Activated CD4-positive, CD25-positive, alpha-beta regulatory T cell treated with anti-CD3 and anti-CD28 coated beads, Interleukin-2, amount 50 U/mL, for 24 hours (primary cell): ENCODE measurements around the gene FAM89A.
"Not testable (repeated sequence)": the region's sequence is repeated elsewhere in the genome, so short reads cannot be mapped to it uniquely, and the experiment has no call there.

ENCODE experiments used
- ATAC-seq, 2 donors: fragments of 150-1000 bp; cut with Tn5 transposase; one replicate each; pipeline ENCODE4 v1.10.0; 2021; ENCODE audit warnings: mild to moderate bottlenecking in 1 of 2, moderate library complexity in 1 of 2

Gene FAM89A

DNA sequence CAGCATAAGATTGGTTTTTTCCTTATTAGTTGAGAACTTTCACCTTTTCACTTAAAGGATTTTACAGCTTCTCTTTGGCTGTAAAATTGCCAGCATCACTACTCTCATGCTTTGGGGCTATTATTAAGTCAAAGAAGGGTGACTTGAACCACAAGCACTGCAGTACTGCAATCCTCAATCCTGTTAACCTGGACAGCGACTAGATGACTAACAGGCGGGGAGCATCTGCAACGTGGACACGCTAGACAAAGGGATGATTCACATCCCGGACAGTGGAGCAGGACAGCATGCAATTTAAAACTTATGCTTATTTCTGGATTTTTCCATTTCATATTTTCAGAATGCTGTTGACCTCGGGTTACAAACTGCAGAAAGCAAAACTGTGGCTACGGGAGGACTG, 53.1 kb downstream of the FAM89A start:
- ATAC-seq, result no peak

DNA sequence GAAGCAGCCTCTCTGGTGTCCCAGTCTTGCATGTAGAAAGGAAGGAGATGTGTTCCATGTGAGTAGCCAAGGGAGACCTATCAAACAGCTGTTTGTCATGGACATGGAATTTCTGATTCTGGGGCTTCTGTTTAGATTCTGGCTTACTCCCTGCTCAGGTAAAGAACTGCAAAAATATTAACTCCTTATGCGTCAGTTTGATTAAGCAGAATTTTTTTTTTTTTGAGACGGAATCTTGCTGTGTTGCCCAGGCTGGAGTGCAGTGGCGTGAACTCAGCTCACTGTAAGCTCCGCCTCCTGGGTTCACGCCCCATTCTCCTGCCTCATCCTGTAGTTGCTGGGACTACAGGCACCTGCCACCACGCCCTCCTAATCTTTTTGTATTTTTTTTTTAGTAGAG, 54.3 kb downstream of the FAM89A start:
- no peak for ATAC-seq

DNA sequence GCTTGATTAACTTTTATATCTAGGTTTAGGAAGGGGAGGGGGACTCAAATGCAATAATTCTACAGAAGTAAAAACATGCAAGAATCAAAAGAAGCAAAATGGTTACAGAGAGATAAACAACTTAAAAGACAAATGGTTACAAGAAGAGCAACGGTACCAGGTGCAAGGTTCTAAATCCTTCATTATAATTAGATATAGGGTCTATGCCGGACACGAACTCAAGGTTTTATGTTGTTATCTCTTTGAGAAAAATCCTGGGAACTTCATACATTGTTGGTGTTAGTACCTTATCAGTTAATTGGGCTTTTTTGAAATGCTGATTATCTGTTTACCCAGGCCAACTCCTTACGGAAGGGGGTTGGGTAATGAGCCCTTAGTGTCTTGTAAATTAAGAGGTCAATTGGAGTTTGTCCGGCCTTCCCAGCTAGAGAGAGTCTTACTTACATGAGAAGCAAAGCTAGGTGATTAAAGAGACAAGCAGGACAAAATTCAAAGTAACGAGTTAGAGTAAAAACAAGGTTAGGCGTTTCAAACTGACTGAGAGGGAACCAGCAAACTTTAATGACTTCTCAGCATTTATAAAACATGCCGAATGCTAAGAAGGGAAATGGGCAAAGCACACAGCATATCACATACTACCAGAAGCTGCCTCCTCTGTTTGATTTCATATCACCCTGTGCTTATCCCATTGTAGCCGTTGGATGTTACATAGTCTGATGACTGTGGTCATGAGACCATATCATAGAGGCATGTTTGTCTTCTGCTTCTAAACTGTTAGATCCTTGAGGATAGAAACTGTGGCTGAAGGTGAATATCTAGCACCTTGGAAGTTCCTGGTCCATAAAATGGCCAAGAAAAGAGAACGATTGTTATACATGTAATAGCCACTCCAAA, 55.2 kb downstream of the FAM89A start:
- ATAC-seq, result not testable (repeated sequence)

DNA sequence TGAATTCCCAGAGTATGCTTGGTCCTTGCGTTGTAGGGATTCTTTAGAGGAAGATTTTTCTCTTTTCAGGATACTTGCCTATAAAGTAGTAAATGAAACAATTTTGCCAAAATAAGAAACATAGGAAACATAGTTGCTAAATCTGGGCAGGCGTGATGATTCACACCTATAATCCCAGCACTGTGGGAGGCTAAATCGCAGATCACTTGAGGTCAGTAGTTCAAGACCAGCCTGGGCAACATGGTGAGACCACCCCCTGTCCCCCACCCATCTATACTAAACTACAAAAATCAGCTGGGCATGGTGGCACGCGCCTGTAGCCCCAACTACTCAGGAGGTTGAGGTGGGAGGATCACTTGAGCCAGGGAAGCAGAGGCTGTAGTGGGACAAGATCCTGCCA, 56.2 kb downstream of the FAM89A start:
- no peak for ATAC-seq

DNA sequence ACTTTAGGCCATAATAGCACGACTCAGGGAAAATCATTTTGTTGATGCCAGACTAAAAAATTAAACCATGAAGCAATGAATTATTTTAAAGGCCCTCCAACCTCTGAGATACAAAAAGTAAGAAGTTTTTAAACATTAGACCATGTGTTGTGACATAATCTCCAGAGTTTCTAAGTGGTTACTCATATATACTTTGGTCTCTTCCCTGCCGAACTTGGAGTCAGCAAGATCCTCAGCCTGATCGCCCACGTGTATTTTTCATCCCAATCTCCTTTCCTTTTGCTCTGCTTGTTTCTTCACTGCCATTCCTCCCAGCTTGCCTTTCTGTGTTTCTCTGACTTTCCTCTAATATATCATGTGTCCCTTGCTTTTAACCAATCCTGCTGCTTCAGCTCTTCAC, 57.4 kb downstream of the FAM89A start:
- ATAC-seq, result no peak

DNA sequence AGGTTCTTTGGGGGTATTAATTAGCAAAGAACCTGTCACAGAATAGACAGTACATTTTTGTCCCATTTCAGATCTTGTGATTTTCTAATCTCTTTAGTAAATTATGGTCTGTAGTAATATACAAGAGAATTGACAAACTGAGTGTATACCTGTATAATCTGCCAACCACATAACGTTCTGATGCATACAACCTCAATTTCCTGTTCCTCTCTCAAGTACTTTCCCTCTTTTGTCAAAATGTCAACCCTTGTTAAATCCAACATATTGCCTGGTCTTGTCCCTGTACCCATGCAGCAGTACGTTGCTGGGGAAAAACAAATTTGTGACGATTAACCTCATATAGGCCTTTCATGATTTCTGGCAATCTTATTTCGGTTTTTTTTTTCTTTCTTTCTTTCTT, 60.1 kb downstream of the FAM89A start:
- ATAC-seq, result no peak

- no peak for ATAC-seq
Observed at GRCh38 chr1:230979389-230979716, 60.7 kb downstream of the FAM89A start.

- peak; percentile 98 to 99 for ATAC-seq
Observed at GRCh38 chr1:230978491-230979388, 61.3 kb downstream of the FAM89A start, which contains the start of the genes ARV1 and TTC13. Gene ARV1 (plus strand): TSS chr1:230979094. CDS start chr1:230979106, 12 bp downstream. Gene TTC13 (minus strand): TSS chr1:230978861. CDS start chr1:230978830, 31 bp downstream.

- no peak for ATAC-seq
Observed at GRCh38 chr1:230977761-230978490, 62.1 kb downstream of the FAM89A start.

- no peak for ATAC-seq
Observed at GRCh38 chr1:230976825-230977747, 63.0 kb downstream of the FAM89A start.

- ATAC-seq, result no peak
Observed at GRCh38 chr1:230976360-230976759, 63.7 kb downstream of the FAM89A start.

GRCh38 chr1:230975636-230976035, 64.4 kb downstream of the FAM89A start:
- no peak for ATAC-seq

DNA sequence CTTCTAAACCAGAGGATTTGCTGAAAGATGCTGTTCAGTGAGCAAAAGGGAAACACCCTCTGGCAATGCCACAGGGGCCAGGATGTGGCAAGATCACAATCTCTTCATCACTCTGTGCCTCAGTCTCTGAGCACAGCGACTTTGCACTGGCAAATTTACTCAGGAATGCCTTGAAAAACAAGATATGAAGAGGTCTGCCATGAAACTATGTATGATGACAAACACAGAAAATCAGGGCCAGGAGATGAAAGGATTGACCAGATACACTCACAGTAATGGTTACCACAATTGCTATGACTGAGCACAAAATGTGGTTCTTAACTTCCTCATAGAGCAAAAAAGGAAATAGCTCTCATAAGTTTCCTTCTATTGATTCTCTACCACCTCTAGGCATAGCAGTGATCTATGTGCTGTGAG, 67.2 kb downstream of the FAM89A start:
- ATAC-seq, result peak; percentile 79 to 85

- ATAC-seq, result no peak
Observed at GRCh38 chr1:230971771-230972170, 68.3 kb downstream of the FAM89A start.

GRCh38 chr1:230970432-230970831, 69.6 kb downstream of the FAM89A start:
- ATAC-seq, result no peak
